Lung (tissue), 12 donors: Measurements from ENCODE around the gene CAPN2. TPM values are rescaled to one million over a fixed set of nuclear protein-coding genes. Genes with fewer than 3 reads are reported as not detected.

Experiments
- ATAC-seq: fragments of 200-7000 bp; cut with Tn5 transposase; one replicate; pipeline ENCODE4 v1.9.1; 2020; ENCODE audit warnings: moderate number of reproducible peaks; ENCODE audit not compliant: insufficient read depth, low FRiP score
- DNase-seq, 3 donors: peaks; one replicate each; pipeline ENCODE4 v3.0.0-alpha.2; 2013 to 2017
- H3K27ac ChIP-seq, 2 donors: one replicate each; pipeline ENCODE4 v1.5.1; 2013; ENCODE audit warnings: mild to moderate bottlenecking in 2 of 2, moderate library complexity in 2 of 2, control low read depth in 1 of 2, inconsistent platforms in 1 of 2, low read depth in 1 of 2, low read length in 1 of 2
- H3K27me3 ChIP-seq, 3 donors: one replicate each; pipeline ENCODE4 v1.5.1; 2013; ENCODE audit warnings: low read length in 2 of 3; ENCODE audit not compliant: control insufficient read depth in 3 of 3, insufficient read depth in 3 of 3
- H3K36me3 ChIP-seq, 4 donors: one replicate each; pipeline ENCODE4 v1.5.1; 2013; ENCODE audit warnings: low read length in 4 of 4, mild to moderate bottlenecking in 1 of 4, moderate library complexity in 1 of 4; ENCODE audit not compliant: control insufficient read depth in 4 of 4, insufficient read depth in 4 of 4
- H3K4me1 ChIP-seq, 5 donors: one replicate each; pipeline ENCODE4 v1.5.1; 2013; ENCODE audit warnings: low read length in 5 of 5, mild to moderate bottlenecking in 2 of 5, moderate library complexity in 1 of 5; ENCODE audit not compliant: control insufficient read depth in 5 of 5, insufficient read depth in 5 of 5
- H3K4me3 ChIP-seq: one replicate; pipeline ENCODE4 v1.5.1; 2013; ENCODE audit warnings: mild to moderate bottlenecking, control low read depth, moderate library complexity
- H3K9ac ChIP-seq, 2 donors: one replicate each; pipeline ENCODE4 v1.5.1; 2013; ENCODE audit warnings: low read length in 2 of 2, control low read depth in 1 of 2; ENCODE audit not compliant: insufficient read depth in 1 of 2
- H3K9me3 ChIP-seq, 4 donors: one replicate each; pipeline ENCODE4 v1.5.1; 2013; ENCODE audit warnings: low read length in 3 of 4, mild to moderate bottlenecking in 1 of 4, moderate library complexity in 1 of 4; ENCODE audit not compliant: control insufficient read depth in 4 of 4, insufficient read depth in 3 of 4
- CTCF ChIP-seq: IDR thresholded peaks from 2 replicates; pipeline ENCODE4 v1.5.1; 2012; ENCODE audit warnings: mild to moderate bottlenecking; ENCODE audit errors: control extremely low read depth, extremely low read depth
- WGBS, 2 donors: extraction: QIAGEN DNeasy Blood & Tissue Kit; methylation state at CpG; one replicate each; pipeline ENCODE4 v1.1.7; 2013; 5-methylcytosine and 5-hydroxymethylcytosine counted together
- polyA plus RNA-seq, 2 donors: library from polyadenylated mRNA; stranded (reverse); fragments of 200-250 nt; gene quantifications; one replicate each; pipeline ENCODE4 v1.2.1, GENCODE V29; 2013
- total RNA-seq, 2 donors: library from RNA; depleted of rRNA in 1 of 2; stranded (reverse); fragments of >200 nt in 1 of 2; gene quantifications; one replicate each; pipeline ENCODE4 v1.2.1, GENCODE V29; 2014 to 2021
- donor health status: control.
- donor health status: control.
- donor health status: Bipolar disorder and iron deficiency.
- donor health status: healthy.
- donor health status: DM: yes; HTN: yes; CAD: no.

CAPN2 gene
- total and polyA plus RNA-seq, 4 donors: 144 to 353 (median 168) TPM

- Histone ChIP-seq H3K4me1 (peaks cover 0 to 3% (median 0%) of the 10 kb centered on the region in 5 donors), H3K27me3 (no peaks in the 10 kb centered on the region), H3K27ac (no peak overlapping the region), H3K4me3 (no peak overlapping the region), H3K36me3 (peaks cover 18 to 35% (median 25%) of the 10 kb centered on the region in 4 donors), H3K9ac (no peak overlapping the region), H3K9me3 (no peaks in the 10 kb centered on the region)
- no peak for TF ChIP-seq CTCF
- ATAC-seq (no peak), DNase-seq (no peak)
- WGBS, 2 donors: 96% methylated on average over 8 of the region's 8 CpGs
Measured at GRCh38 chr1:223780318-223780717, 68.0 kb downstream of the CAPN2 start.

GRCh38 chr1:223780949-223781348, 68.6 kb downstream of the CAPN2 start:
- Histone ChIP-seq H3K27me3 (no peaks in the 10 kb centered on the region), H3K4me3 (no peak overlapping the region), H3K9ac (no peak overlapping the region), H3K9me3 (no peaks in the 10 kb centered on the region), H3K4me1 (peaks cover 0 to 3% (median 0%) of the 10 kb centered on the region in 5 donors), H3K27ac (no peak overlapping the region), H3K36me3 (peaks cover 17 to 39% (median 24%) of the 10 kb centered on the region in 4 donors)
- WGBS, 2 donors: 84 to 85% methylated on average over 6 of the region's 6 CpGs
- DNase-seq: no peak
- no peak for TF ChIP-seq CTCF
- no peak for ATAC-seq

- H3K36me3 ChIP-seq: peaks cover 12 to 34% (median 23%) of the 10 kb centered on the region in 4 donors
- DNase-seq: no peak
Measured at GRCh38 chr1:223783676-223784075, 71.3 kb downstream of the CAPN2 start.

More at GRCh38 chr1:223783676-223784075, 71.3 kb downstream of the CAPN2 start:
- TF ChIP-seq CTCF: no peak
- H3K9me3 ChIP-seq: no peaks in the 10 kb centered on the region
- ATAC-seq: no peak
- H3K4me3 ChIP-seq: no peak overlapping the region
- peaks cover 0 to 3% (median 0%) of the 10 kb centered on the region in 5 donors for H3K4me1 ChIP-seq
- H3K27ac ChIP-seq: no peak overlapping the region
- H3K9ac ChIP-seq: no peak overlapping the region
- no peaks in the 10 kb centered on the region for H3K27me3 ChIP-seq
- WGBS, 2 donors: 41 to 44% methylated on average over 1 of the region's 1 CpG
